DOHH2 (cell line): ENCODE data around the gene CNTF.

ENCODE experiments used
- H3F3A ChIP-seq: fragments of 200-600 bp; sonication (generic), shearing (Covaris generic); 2 replicates; pipeline ENCODE4 v1.6.0; 2016; ENCODE audit warnings: antibody characterized with exemption, mild to moderate bottlenecking; ENCODE audit not compliant: control insufficient read depth, insufficient read depth
- H3K27ac ChIP-seq: fragments of 200-600 bp; sonication (generic); 2 replicates; pipeline ENCODE4 v1.5.1; 2014; ENCODE audit warnings: low read depth, mild to moderate bottlenecking, low read length, moderate library complexity
- H3K27me3 ChIP-seq: fragments of 200-600 bp; sonication (generic); 2 replicates; pipeline ENCODE4 v1.6.1; 2014; ENCODE audit warnings: mild to moderate bottlenecking, low read length, mixed read lengths; ENCODE audit not compliant: control insufficient read depth
- H3K36me3 ChIP-seq: fragments of 200-600 bp; sonication (generic); 2 replicates; pipeline ENCODE4 v1.6.1; 2014; ENCODE audit warnings: mild to moderate bottlenecking, low read length, moderate library complexity, mixed read lengths; ENCODE audit not compliant: control insufficient read depth
- H3K4me1 ChIP-seq: fragments of 200-600 bp; sonication (generic); 2 replicates; pipeline ENCODE4 v1.6.1; 2014; ENCODE audit warnings: mild to moderate bottlenecking, low read length, mixed read lengths; ENCODE audit not compliant: control insufficient read depth
- H3K4me2 ChIP-seq: fragments of 200-600 bp; sonication (generic); 2 replicates; pipeline ENCODE4 v1.6.0; 2014; ENCODE audit warnings: mild to moderate bottlenecking, low read length, moderate library complexity
- H3K4me3 ChIP-seq: fragments of 200-600 bp; sonication (generic); 2 replicates; pipeline ENCODE4 v1.5.1; 2014; ENCODE audit warnings: mild to moderate bottlenecking, low read length, mixed read lengths
- H3K79me2 ChIP-seq: fragments of 200-600 bp; sonication (generic); 2 replicates; pipeline ENCODE4 v1.6.1; 2014; ENCODE audit warnings: mild to moderate bottlenecking, low read length, mixed read lengths; ENCODE audit not compliant: control insufficient read depth
- H3K9me2 ChIP-seq: fragments of 200-600 bp; sonication (generic); replicated peaks from 2 replicates; pipeline ENCODE4 v1.6.1; 2014; ENCODE audit warnings: mild to moderate bottlenecking, low read length, mixed read lengths; ENCODE audit not compliant: control insufficient read depth
- H3K9me3 ChIP-seq: fragments of 200-600 bp; sonication (generic); 2 replicates; pipeline ENCODE4 v1.6.1; 2014; ENCODE audit warnings: antibody characterized with exemption, low read length, mixed read lengths; ENCODE audit not compliant: control insufficient read depth, insufficient read depth
- H4K20me1 ChIP-seq: fragments of 200-600 bp; sonication (generic); 2 replicates; pipeline ENCODE4 v1.6.0; 2014; ENCODE audit warnings: low read depth, mild to moderate bottlenecking, antibody characterized with exemption, low read length, moderate library complexity; ENCODE audit not compliant: control insufficient read depth, insufficient read depth
- CTCF ChIP-seq: fragments of 200-600 bp; sonication (generic); IDR thresholded peaks from one replicate; pipeline ENCODE4 v1.5.1; 2014; ENCODE audit warnings: antibody characterized with exemption, mild to moderate bottlenecking, low read depth, low read length; ENCODE audit not compliant: poor library complexity, severe bottlenecking
- EZH2phosphoT487 ChIP-seq: fragments of 200-600 bp; sonication (generic); IDR thresholded peaks from 2 replicates; pipeline ENCODE4 v1.6.1; 2017; ENCODE audit warnings: borderline replicate concordance, mild to moderate bottlenecking, antibody characterized with exemption, low read length, moderate library complexity, mixed read lengths

CNTF gene

GRCh38 chr11:58575377-58576020 lies 47.0 kb upstream of the CNTF start, which contains the start of gene LPXN:
TSS of gene LPXN (minus strand) at chr11:58575856. CDS start at chr11:58575772, 84 bp downstream.
- no peaks in the 10 kb centered on the region for H3K9me2 ChIP-seq
- no peaks in the 10 kb centered on the region for H3K27me3 ChIP-seq
- H3K36me3 ChIP-seq = peaks cover 55% of the 10 kb centered on the region
- H3K4me1 ChIP-seq = peaks cover 43% of the 10 kb centered on the region
- TF ChIP-seq EZH2phosphoT487 (no peak), CTCF (peak; percentile 38)
- H4K20me1 ChIP-seq = peaks cover 13% of the 10 kb centered on the region
- H3K4me3 ChIP-seq = peak within 1 kb of the TSS; percentile 92
- peaks cover 24% of the 10 kb centered on the region for H3F3A ChIP-seq
- no peaks in the 10 kb centered on the region for H3K9me3 ChIP-seq
- peak within 1 kb of the TSS; percentile 96 for H3K27ac ChIP-seq
- H3K79me2 ChIP-seq = peaks cover 78% of the 10 kb centered on the region
- peak within 1 kb of the TSS; percentile 95 for H3K4me2 ChIP-seq

DNA sequence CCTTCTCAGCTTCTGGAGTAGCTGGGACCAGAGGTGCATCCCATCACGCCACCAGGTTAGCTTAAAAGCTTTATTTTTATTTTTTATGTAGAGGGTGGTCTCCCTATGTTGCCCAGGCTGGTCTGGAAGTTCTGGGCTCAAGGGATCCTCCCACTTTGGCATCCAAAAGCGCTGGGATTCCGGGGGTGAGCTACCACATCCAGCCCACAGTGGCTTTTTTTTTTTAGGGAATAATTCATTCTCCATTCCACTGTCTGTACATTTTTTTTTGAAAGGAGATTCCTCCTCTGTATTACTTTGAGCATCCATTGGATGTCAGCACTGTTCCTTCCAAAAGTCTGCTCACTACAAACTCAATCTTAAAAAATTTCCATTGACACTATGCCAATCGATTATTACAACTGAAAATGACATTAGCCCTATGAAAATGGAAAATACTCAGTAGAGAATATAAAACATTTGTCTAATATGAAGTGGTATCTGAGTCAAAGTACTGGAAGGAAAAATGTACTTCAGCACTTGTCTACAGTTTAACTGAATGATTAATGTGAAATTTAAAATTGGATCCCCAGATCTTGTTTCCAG lies 45.5 kb upstream of the CNTF start:
- H3K27ac ChIP-seq = peak overlapping the region; percentile 96
- TF ChIP-seq CTCF (peak; percentile 65), EZH2phosphoT487 (no peak)
- peak overlapping the region; percentile 95 for H3K4me2 ChIP-seq
- H3F3A ChIP-seq = peaks cover 24% of the 10 kb centered on the region
- no peaks in the 10 kb centered on the region for H3K27me3 ChIP-seq
- peaks cover 60% of the 10 kb centered on the region for H3K36me3 ChIP-seq
- no peaks in the 10 kb centered on the region for H3K9me2 ChIP-seq
- peak overlapping the region; percentile 92 for H3K4me3 ChIP-seq
- peaks cover 78% of the 10 kb centered on the region for H3K79me2 ChIP-seq
- no peaks in the 10 kb centered on the region for H3K9me3 ChIP-seq
- H4K20me1 ChIP-seq = peaks cover 22% of the 10 kb centered on the region
- peaks cover 50% of the 10 kb centered on the region for H3K4me1 ChIP-seq

DNA sequence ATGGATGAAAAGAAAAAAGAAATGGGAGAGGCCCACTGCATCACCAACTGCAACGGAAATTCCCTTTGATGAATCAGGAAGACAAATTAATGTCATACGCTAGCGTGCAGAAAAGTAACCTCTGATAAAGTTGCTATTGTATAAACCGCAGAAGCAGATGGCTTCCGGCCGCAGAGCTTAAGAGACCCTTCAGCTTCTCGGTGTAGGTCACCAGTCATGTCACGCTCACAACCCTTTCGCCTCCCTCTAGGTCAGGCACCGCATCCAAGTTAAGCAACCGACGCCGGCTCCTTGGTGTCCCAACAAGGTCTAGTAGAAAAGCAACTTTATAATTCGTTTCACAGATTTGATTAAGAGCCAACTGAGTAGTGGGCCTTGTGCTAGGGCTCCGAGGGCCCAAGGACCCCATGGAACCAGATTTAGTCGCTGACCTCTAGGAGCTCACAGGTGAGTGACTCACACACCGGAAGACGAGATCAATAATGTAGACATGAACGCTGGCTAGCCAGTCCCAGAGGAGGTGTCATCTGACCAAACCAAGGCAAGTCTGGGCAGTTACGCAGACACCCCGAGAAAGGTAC lies 44.8 kb upstream of the CNTF start:
- Histone ChIP-seq H3K9me3 (no peaks in the 10 kb centered on the region), H3F3A (peaks cover 20% of the 10 kb centered on the region), H3K4me1 (peaks cover 53% of the 10 kb centered on the region), H3K4me2 (peak overlapping the region; percentile 95), H4K20me1 (peaks cover 23% of the 10 kb centered on the region), H3K4me3 (peak overlapping the region; percentile 92), H3K27me3 (no peaks in the 10 kb centered on the region), H3K27ac (peak overlapping the region; percentile 96), H3K36me3 (peaks cover 62% of the 10 kb centered on the region), H3K79me2 (peaks cover 78% of the 10 kb centered on the region), H3K9me2 (no peaks in the 10 kb centered on the region)
- TF ChIP-seq EZH2phosphoT487 = no peak
- no peak for TF ChIP-seq CTCF
